Left lobe of liver (tissue), 2 donors: ENCODE data around the gene CRYBB2. TPM values are rescaled to one million over a fixed set of nuclear protein-coding genes. Genes with fewer than 3 reads are reported as not detected.
"Not testable (repeated sequence)": the region's sequence is repeated elsewhere in the genome, so short reads cannot be mapped to it uniquely, and the experiment has no call there.

Experiments used
- ATAC-seq: fragments of 200-7000 bp; cut with Tn5 transposase; one replicate; pipeline ENCODE4 v1.9.1; 2020; ENCODE audit warnings: mild to moderate bottlenecking, moderate library complexity
- DNase-seq: peaks from one replicate; pipeline ENCODE4 v3.0.0-alpha.2; 2020; ENCODE audit warnings: low spot score
- total RNA-seq: library from RNA; stranded (reverse); gene quantifications from one replicate; pipeline ENCODE4 v1.2.1, GENCODE V29; 2021
- donor health status: DM: no; HTN: no; CAD: no; lungs with moderate emphysema.
- donor health status: DM: no; HTN: yes; CAD: no.

CRYBB2 gene
- total RNA-seq = not detected

- no peak for DNase-seq
These were observed at the start of gene CRYBB2 for GRCh38 chr22:25219211-25219689. CRYBB2 (plus strand) TSS chr22:25219639; CDS start chr22:25221430, 1,791 bp downstream.

GRCh38 chr22:25170426-25170980 lies 48.9 kb upstream of the CRYBB2 start:
- no peak for ATAC-seq
- no peak for DNase-seq

More at GRCh38 chr22:25219211-25219689, at the start of gene CRYBB2:
- no peak for ATAC-seq

GRCh38 chr22:25172153-25172552 lies 47.3 kb upstream of the CRYBB2 start:
- ATAC-seq = peak; percentile 47
- DNase-seq = no peak

- no peak for DNase-seq
- no peak for ATAC-seq
These were observed 45.1 kb upstream of the CRYBB2 start for GRCh38 chr22:25174156-25174887.

- DNase-seq (no peak), ATAC-seq (no peak)
These were observed 44.5 kb upstream of the CRYBB2 start for GRCh38 chr22:25174888-25175411.

- no peak for ATAC-seq
- DNase-seq = no peak
These were observed 43.3 kb upstream of the CRYBB2 start for GRCh38 chr22:25176175-25176574.

GRCh38 chr22:25176799-25177198 lies 42.6 kb upstream of the CRYBB2 start:
- no peak for ATAC-seq
- DNase-seq = no peak

GRCh38 chr22:25177226-25177625 lies 42.2 kb upstream of the CRYBB2 start:
- ATAC-seq (no peak), DNase-seq (no peak)

GRCh38 chr22:25177895-25178294 lies 41.5 kb upstream of the CRYBB2 start:
- DNase-seq (no peak), ATAC-seq (no peak)

- not testable (repeated sequence) for DNase-seq, ATAC-seq
These were observed 41.1 kb upstream of the CRYBB2 start for GRCh38 chr22:25178348-25178747.

GRCh38 chr22:25178869-25179631 lies 40.4 kb upstream of the CRYBB2 start:
- DNase-seq = not testable (repeated sequence)
- peak; percentile 2 for ATAC-seq

- peak; percentile 70 for DNase-seq
- peak; percentile 61 for ATAC-seq
These were observed 37.0 kb upstream of the CRYBB2 start for GRCh38 chr22:25182131-25183110.

- peak; percentile 86 for DNase-seq
These were observed 35.4 kb upstream of the CRYBB2 start for GRCh38 chr22:25183949-25184619.

GRCh38 chr22:25186140-25186539 lies 33.3 kb upstream of the CRYBB2 start:
- peak; percentile 47 for ATAC-seq
- no peak for DNase-seq

More at GRCh38 chr22:25183949-25184619, 35.4 kb upstream of the CRYBB2 start:
- peak; percentile 83 for ATAC-seq

- no peak for ATAC-seq
- no peak for DNase-seq
These were observed 32.0 kb upstream of the CRYBB2 start for GRCh38 chr22:25187469-25187868.

GRCh38 chr22:25192406-25192805 lies 27.0 kb upstream of the CRYBB2 start:
- DNase-seq (no peak), ATAC-seq (no peak)

GRCh38 chr22:25193130-25193529 lies 26.3 kb upstream of the CRYBB2 start:
- ATAC-seq (peak; percentile 39), DNase-seq (no peak)

- DNase-seq (no peak), ATAC-seq (peak; percentile 27)
These were observed 25.9 kb upstream of the CRYBB2 start for GRCh38 chr22:25193548-25193947.

- ATAC-seq (no peak), DNase-seq (no peak)
These were observed 23.1 kb upstream of the CRYBB2 start for GRCh38 chr22:25196326-25196725.

- ATAC-seq (no peak), DNase-seq (no peak)
These were observed 22.1 kb upstream of the CRYBB2 start for GRCh38 chr22:25197340-25197739.
